Measurements from ENCODE around the gene FBXW8.

FBXW8 gene

GRCh38 chr12:117061555-117062079 is 150.9 kb downstream of the FBXW8 start:
- FAIRE-seq, result no peak

GRCh38 chr12:117063162-117063911 is 152.6 kb downstream of the FBXW8 start:
- FAIRE-seq, result no peak

GRCh38 chr12:117064049-117064448 is 153.3 kb downstream of the FBXW8 start:
- no peak for FAIRE-seq

GRCh38 chr12:117064596-117064995 is 153.8 kb downstream of the FBXW8 start:
- FAIRE-seq, result no peak

- no peak for FAIRE-seq
Observed at GRCh38 chr12:117067016-117067415, 156.3 kb downstream of the FBXW8 start.

GRCh38 chr12:117067638-117068037 is 156.9 kb downstream of the FBXW8 start:
- no peak for FAIRE-seq

- FAIRE-seq, result no peak
Observed at GRCh38 chr12:117068492-117068891, 157.7 kb downstream of the FBXW8 start.

GRCh38 chr12:117069101-117069797 is 158.5 kb downstream of the FBXW8 start:
- no peak for FAIRE-seq

- FAIRE-seq, result no peak
Observed at GRCh38 chr12:117069926-117070900, 159.5 kb downstream of the FBXW8 start.

- FAIRE-seq, result no peak
Observed at GRCh38 chr12:117071009-117071408, 160.3 kb downstream of the FBXW8 start.

GRCh38 chr12:117072106-117072505 is 161.4 kb downstream of the FBXW8 start:
- no peak for FAIRE-seq

- no peak for FAIRE-seq
Observed at GRCh38 chr12:117072736-117073490, 162.2 kb downstream of the FBXW8 start.

- FAIRE-seq, result no peak
Observed at GRCh38 chr12:117073611-117074010, 162.9 kb downstream of the FBXW8 start.

- FAIRE-seq, result no peak
Observed at GRCh38 chr12:117076410-117077372, 165.9 kb downstream of the FBXW8 start.

- FAIRE-seq, result no peak
Observed at GRCh38 chr12:117079487-117079886, 168.7 kb downstream of the FBXW8 start.

- FAIRE-seq, result no peak
Observed at GRCh38 chr12:117080661-117081144, 170.0 kb downstream of the FBXW8 start.

All from colon (tissue), 2 donors.